NCI-H446 treated with DMSO at 0.1 percent for 48 hours (cell line): ENCODE data around the gene GOLGA8F.
"Not testable (repeated sequence)": the region's sequence is repeated elsewhere in the genome, so short reads cannot be mapped to it uniquely, and the experiment has no call there.

Source experiments
- DNase-seq: peaks from one replicate; lab custom pipeline; 2025; lab: John Stamatoyannopoulos, UW

GOLGA8F gene, protein sequence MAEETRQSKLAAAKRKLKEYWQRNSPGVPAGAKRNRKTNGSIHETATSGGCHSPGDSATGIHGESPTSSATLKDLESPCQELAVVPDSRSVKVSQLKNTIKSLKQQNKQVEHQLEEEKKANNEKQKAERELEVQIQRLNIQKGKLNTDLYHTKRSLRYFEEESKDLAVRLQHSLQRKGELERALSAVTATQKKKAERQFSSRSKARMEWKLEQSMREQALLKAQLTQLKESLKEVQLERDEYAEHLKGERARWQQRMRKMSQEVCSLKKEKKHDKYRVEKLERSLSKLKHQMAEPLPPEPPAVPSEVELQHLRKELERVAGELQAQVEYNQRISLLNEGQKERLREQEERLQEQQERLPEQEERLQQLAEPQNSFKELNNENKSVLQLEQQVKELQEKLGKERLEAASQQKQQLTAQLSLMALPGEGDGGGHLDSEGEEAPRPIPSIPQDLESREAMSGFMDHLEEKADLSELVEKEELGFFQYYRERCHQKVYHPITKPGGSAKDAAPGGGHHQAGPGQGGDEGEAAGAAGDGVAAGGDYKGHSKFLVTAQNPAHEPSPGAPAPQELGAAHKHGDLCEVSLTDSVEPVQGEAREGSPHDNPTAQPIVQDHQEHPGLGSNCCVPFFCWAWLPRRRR

DNA sequence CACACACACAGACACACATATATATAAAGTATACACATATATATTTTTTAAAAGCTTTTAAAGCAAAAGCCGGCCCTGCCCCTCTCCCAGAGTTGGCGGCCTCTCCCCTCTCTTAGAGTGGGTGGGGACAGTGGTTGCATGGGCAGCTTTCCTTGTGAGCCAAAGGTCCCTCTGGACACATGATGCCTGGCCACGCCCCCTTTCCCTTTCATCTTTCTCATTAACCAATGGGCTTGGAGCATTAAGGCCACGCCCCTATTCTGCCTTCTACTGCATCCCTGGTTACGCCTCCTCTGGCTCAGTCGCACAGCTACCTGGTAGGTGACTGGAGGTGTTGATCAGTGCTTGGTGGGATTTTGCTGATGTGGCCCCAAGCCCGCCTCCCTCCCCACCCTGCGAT is at the start of gene GOLGA8F:
Gene GOLGA8F, plus strand, starts transcription at position 301 of the 400 bp plus-strand sequence. Its CDS starts 98 bp downstream, at position 399.
- DNase-seq = not testable (repeated sequence)

DNA sequence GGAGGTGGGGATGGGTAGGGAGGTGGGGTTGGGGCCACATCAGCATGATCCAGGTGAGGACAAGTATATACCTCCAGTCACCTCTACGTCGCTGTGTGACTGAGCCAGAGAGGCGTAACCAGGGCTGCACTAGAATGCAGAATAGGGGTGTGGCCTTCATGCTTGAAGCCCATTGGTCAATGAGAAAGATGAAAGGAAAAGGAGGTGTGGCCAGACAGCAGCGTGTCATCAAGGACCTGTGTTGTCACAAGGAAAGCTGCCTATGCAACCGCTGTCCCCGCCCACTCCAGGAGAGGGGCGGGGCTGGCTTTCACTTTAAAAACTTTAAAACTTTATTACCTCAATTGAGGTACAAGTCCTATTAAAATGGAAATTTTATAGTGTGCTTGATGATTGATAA is 20.5 kb upstream of the GOLGA8F start, which contains the start of gene GOLGA6L24:
Gene GOLGA6L24, minus strand, starts transcription at position 101 of the 400 bp plus-strand sequence. Its CDS starts 61 bp downstream, at position 40.
- not testable (repeated sequence) for DNase-seq

DNA sequence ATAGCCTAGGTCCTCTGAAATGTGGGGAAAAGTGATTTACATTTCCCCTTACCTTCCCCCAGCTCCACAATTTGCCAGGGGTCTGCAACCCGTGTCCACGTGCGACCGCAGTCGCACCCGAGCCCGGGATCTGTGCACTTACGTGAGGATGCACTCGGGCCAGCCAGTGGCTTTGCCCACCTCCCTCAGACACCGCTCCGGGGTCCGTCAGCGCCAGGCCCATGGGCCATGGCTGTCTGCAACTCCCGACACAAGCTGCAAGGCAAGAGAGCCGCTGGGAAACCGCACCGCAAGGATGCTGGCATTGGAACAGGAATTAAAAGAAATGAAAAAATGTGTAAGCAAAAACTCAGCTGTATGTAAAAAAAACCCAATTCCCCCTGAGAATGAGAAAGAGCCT is 13.0 kb upstream of the GOLGA8F start:
- not testable (repeated sequence) for DNase-seq

DNA sequence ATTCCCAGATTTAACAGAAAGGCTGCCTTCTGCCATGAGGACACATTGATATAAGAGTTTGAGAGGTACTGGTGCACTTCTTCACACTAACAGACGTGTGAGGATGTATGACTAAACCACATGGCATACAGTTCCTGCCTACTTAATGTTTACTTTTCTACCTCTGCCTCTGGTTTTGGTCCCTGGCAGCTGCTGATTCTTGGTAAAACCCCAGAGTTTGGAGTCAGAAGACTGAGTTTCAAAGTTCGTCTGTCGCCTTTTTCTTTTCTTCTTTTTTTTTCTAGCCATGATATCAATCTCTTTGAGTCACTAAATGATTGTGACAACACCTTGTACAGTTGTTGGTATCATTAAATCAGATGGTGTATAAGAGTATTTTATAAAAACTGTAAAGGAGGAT is 1.6 kb downstream of the GOLGA8F start:
- DNase-seq = not testable (repeated sequence)

DNA sequence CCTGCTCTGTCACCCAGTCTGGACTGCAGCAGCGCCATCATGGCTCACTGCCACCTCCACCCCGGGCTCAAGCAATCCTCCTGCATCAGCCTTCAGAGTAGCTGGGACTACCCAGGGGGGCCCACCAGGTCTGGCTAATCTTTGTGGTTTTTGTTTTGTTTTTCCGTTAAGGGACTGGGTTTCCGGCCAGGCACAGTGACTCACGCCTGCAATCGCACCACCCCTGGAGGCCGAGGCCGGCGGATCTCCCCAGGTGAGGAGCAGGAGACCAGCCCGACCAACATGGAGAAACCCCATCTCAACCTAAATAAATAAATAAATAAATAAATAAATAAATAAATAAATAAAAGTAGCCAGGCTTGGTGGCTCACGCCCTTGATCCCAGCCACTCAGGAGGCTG is 17.6 kb downstream of the GOLGA8F start:
- DNase-seq = not testable (repeated sequence)

DNA sequence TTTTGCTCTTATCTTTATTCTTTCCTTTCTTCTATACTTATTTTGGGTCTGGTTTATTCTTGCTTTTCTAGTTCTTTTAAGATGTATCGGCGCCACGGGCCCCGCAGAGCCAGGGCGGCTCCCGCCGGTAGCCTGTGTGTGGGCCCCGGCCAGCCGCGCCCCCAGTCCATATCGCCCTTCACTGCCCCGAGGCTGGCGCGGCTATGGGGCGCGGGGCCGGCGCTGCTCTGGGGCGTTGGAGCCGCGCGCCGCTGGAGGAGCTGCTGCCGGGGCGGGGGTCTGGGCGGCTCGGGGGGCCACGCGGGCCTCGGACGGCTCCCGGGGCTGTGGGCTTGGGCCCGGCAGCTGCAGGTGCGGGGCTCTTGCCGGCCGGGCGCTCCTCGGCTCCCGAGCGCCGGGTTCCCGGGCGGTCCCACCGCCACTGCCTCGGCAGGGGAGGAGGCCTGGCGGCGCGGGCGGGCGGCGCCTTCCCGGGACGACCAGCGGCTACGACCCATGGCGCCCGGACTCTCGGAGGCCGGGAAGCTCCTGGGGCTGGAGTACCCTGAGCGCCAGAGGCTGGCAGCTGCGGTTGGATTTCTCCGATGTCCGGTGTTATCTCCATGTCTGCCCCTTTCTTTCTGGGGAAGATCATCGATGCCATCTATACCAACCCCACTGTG is 24.4 kb downstream of the GOLGA8F start:
- DNase-seq = not testable (repeated sequence)

DNA sequence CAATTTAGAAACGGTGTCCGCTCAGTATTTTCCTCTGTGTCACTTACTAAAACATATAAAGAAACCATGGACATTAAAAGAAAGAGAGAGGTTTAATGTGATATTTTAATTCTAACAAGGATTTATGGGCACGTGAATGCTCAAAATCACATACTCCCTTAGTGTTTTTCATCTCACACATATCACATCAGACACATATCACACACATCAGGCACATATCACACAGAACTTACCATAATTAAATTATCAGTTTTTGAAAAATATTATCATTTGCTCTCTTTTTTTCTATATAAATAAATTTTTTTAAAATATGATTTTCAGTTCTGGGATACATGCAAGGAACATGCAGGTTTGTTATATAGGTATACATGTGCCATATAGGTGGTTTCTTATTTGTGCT is 42.0 kb downstream of the GOLGA8F start:
- not testable (repeated sequence) for DNase-seq

DNA sequence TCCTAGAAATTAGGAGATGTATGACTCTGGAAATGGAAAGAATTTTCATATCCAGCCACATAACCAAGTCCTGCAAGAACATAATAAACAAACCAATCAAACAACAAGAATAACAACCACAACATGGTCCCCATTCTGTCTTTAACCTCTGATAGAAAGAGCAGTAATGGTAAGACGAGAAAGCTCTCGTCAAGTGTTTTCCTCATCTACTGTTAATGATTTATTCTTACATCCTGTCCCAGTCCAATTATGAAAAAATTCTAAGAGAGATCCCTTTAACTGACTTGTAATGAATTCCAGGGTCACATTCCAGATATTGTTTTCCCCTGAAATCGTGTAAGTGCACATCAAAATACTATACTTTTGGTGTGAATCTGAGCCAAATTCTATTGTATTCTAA is 57.1 kb downstream of the GOLGA8F start:
- not testable (repeated sequence) for DNase-seq
